A549 (cell line): ENCODE data around the gene SHF. TPM values are rescaled to one million over a fixed set of nuclear protein-coding genes. Genes with fewer than 3 reads are reported as not detected.

Source experiments
- ATAC-seq, 2 experiments: fragments of 200-7000 bp in 1 of 2; fragments of >200 bp in 1 of 2; cut with Nextera tagmentation in 1 of 2; cut with Tn5 transposase in 1 of 2; 3 replicates each; pipeline versions ENCODE4 v1.8.0 to v1.9.1; 2018 to 2020; ENCODE audit warnings: mild to moderate bottlenecking in 1 of 2, moderate library complexity in 1 of 2
- CTCF ChIA-PET: fragments of 300-600 bp; sonication (Branson Sonifier 250); formaldehyde crosslinking; extraction: SDS; loops from one replicate; lab custom pipeline; 2021; ENCODE audit warnings: antibody characterized with exemption, inconsistent platforms; lab: Yijun Ruan, JAX
- POLR2A ChIA-PET: fragments of 350-600 bp; formaldehyde crosslinking; extraction: SDS; loops from one replicate; lab custom pipeline; 2021; ENCODE audit warnings: antibody characterized with exemption, inconsistent platforms; lab: Yijun Ruan, JAX
- DNase-seq, 2 experiments: peaks; one replicate each; pipeline versions ENCODE4 v3.0.0 to v3.0.0-alpha.2; 2011 to 2016; ENCODE audit warnings: low read depth in 1 of 2, low spot score in 1 of 2
- FAIRE-seq: peaks from 2 replicates; lab custom pipeline; 2011; peaks lifted over from hg19 to GRCh38; lab: Jason Lieb, UNC
- H3K27ac ChIP-seq, 2 experiments: fragments of >200 bp; sonication (Bioruptor Twin); formaldehyde crosslinking; 3 replicates each; pipeline ENCODE4 v1.5.1; 2016 to 2017
- H3K4me1 ChIP-seq: fragments of >200 bp; sonication (Bioruptor Twin); formaldehyde crosslinking; 3 replicates; pipeline ENCODE4 v1.6.1; 2016
- H3K4me2 ChIP-seq: fragments of >200 bp; sonication (Bioruptor Twin); formaldehyde crosslinking; 3 replicates; pipeline ENCODE4 v1.6.1; 2016
- H3K4me3 ChIP-seq: fragments of >200 bp; sonication (Bioruptor Twin); formaldehyde crosslinking; 3 replicates; pipeline ENCODE4 v1.5.1; 2016
- H3K9me3 ChIP-seq: fragments of >200 bp; sonication (Bioruptor Twin); formaldehyde crosslinking; 3 replicates; pipeline ENCODE4 v1.6.1; 2016
- CHD4 ChIP-seq: fragments of 200-600 bp; sonication (generic); IDR thresholded peaks from 2 replicates; pipeline ENCODE4 v1.6.1; 2016; ENCODE audit warnings: antibody characterized with exemption, mild to moderate bottlenecking, borderline replicate concordance
- CTCF ChIP-seq: fragments of >200 bp; sonication (Bioruptor Twin); formaldehyde crosslinking; IDR thresholded peaks from 3 replicates; pipeline ENCODE4 v1.5.1; 2016
- E2F6 ChIP-seq: IDR thresholded peaks from 2 replicates; pipeline ENCODE4 v1.6.1; 2012; ENCODE audit warnings: low read depth, borderline replicate concordance
- ELK1 ChIP-seq: fragments of 150-350 bp; IDR thresholded peaks from 2 replicates; pipeline ENCODE4 v1.6.1; 2014; ENCODE audit warnings: low read depth, mild to moderate bottlenecking, low read length
- HEYL ChIP-seq: fragments of 250-450 bp; sonication (Bioruptor Pico); IDR thresholded peaks from 2 replicates; pipeline ENCODE4 v1.8.0; 2021; ENCODE audit warnings: mild to moderate bottlenecking, moderate library complexity
- HOXA7 ChIP-seq: fragments of 250-450 bp; sonication (Bioruptor Pico); IDR thresholded peaks from 2 replicates; pipeline ENCODE4 v1.5.0; 2020; ENCODE audit warnings: mild to moderate bottlenecking, moderate library complexity
- HOXB13 ChIP-seq: fragments of 250-450 bp; sonication (Bioruptor Pico); IDR thresholded peaks from 2 replicates; pipeline ENCODE4 v1.5.0; 2020; ENCODE audit warnings: low read depth, mild to moderate bottlenecking, moderate library complexity
- MAZ ChIP-seq: fragments of 150-350 bp; IDR thresholded peaks from 2 replicates; pipeline ENCODE4 v1.6.1; 2014; ENCODE audit warnings: antibody characterized with exemption, low read depth, low read length, borderline replicate concordance
- NPAS2 ChIP-seq: fragments of 250-450 bp; sonication (Bioruptor Pico); IDR thresholded peaks from 2 replicates; pipeline ENCODE4 v1.8.0; 2022; ENCODE audit warnings: mild to moderate bottlenecking, moderate library complexity, borderline replicate concordance
- NR3C1 ChIP-seq: fragments of >200 bp; sonication (Bioruptor Twin); formaldehyde crosslinking; IDR thresholded peaks from 3 replicates; pipeline ENCODE4 v1.6.1; 2017
- POLR2A ChIP-seq: IDR thresholded peaks from 2 replicates; pipeline ENCODE4 v1.6.1; 2012; ENCODE audit warnings: mild to moderate bottlenecking, low read length
- RARB ChIP-seq: fragments of 250-450 bp; sonication (Bioruptor Pico); IDR thresholded peaks from 2 replicates; pipeline ENCODE4 v1.8.0; 2021; ENCODE audit warnings: mild to moderate bottlenecking, moderate library complexity
- RCOR1 ChIP-seq: fragments of 150-350 bp; IDR thresholded peaks from 2 replicates; pipeline ENCODE4 v1.6.1; 2014; ENCODE audit warnings: antibody characterized with exemption, low read length, low read depth
- RFX5 ChIP-seq: fragments of 450-650 bp; IDR thresholded peaks from 2 replicates; pipeline ENCODE4 v1.7.1; 2014; ENCODE audit warnings: antibody characterized with exemption, mild to moderate bottlenecking, moderate library complexity
- RNF2 ChIP-seq: fragments of 200-600 bp; sonication (generic); IDR thresholded peaks from 2 replicates; pipeline ENCODE4 v1.6.1; 2016; ENCODE audit warnings: low read depth, mild to moderate bottlenecking, antibody characterized with exemption, moderate library complexity, borderline replicate concordance
- SREBF2 ChIP-seq: fragments of 450-650 bp; IDR thresholded peaks from 2 replicates; pipeline ENCODE4 v1.6.1; 2014; ENCODE audit warnings: mild to moderate bottlenecking, moderate library complexity
- TFCP2L1 ChIP-seq: fragments of 250-450 bp; sonication (Bioruptor Pico); IDR thresholded peaks from 2 replicates; pipeline ENCODE4 v1.5.0; 2021; ENCODE audit warnings: mild to moderate bottlenecking
- USF2 ChIP-seq: fragments of 450-650 bp; IDR thresholded peaks from 2 replicates; pipeline ENCODE4 v1.6.1; 2014; ENCODE audit warnings: antibody characterized with exemption
- ZNF302 ChIP-seq: fragments of 250-450 bp; sonication (Bioruptor Pico); IDR thresholded peaks from 2 replicates; pipeline ENCODE4 v1.9.0; 2021; ENCODE audit warnings: inconsistent platforms, mild to moderate bottlenecking, moderate library complexity
- ZSCAN20 ChIP-seq: fragments of 250-450 bp; sonication (Bioruptor Pico); IDR thresholded peaks from 2 replicates; pipeline ENCODE4 v1.8.0; 2022; ENCODE audit warnings: mild to moderate bottlenecking, moderate library complexity
- WGBS: methylation state at CpG from one replicate; pipeline ENCODE4 v1.1.6; 2017; ENCODE audit errors: missing lambda C conversion rate; 5-methylcytosine and 5-hydroxymethylcytosine counted together
- polyA plus RNA-seq, 4 experiments: library from polyadenylated mRNA; depleted of rRNA in 3 of 4; stranded (reverse); fragments of >200 nt; fragmentation: RNase III in 1 of 4; extraction: RNeasy Plus Mini Kit Qiagen cat#74134 plus additional on column Dnase treatment in 1 of 4; gene quantifications; 2 replicates in 3 of 4; 3 replicates in 1 of 4; pipeline ENCODE4 v1.2.3, GENCODE V29; 2011 to 2017
- TF ChIP-seq, protein P1 (sequence below): fragments of 250-450 bp; sonication (Bioruptor Pico); IDR thresholded peaks from 2 replicates; pipeline ENCODE4 v1.5.0; 2021; ENCODE audit warnings: mild to moderate bottlenecking, moderate library complexity, borderline replicate concordance

Gene SHF
- polyA plus RNA-seq, 2 of the 4 experiments (the other 2 are of a cell fraction), result 0.36 to 0.85 TPM

- peak overlapping the region; percentile 86 to 88 for H3K27ac ChIP-seq
Observed at GRCh38 chr15:45198337-45199135, 10.8 kb upstream of the SHF start.

GRCh38 chr15:45197512-45197911, 9.7 kb upstream of the SHF start:
- CTCF ChIA-PET, result interaction anchor here (0.9 to 11.1 kb wide), 8 partner anchors 12 to 174 kb away, joined by 3 to 104 read pairs (median 4); partner anchors contain the start of gene SORD
- WGBS, result 28% methylated on average over 3 of the region's 3 CpGs
- Histone ChIP-seq H3K4me3 (peak overlapping the region; percentile 88), H3K9me3 (no peaks in the 10 kb centered on the region), H3K4me1 (peaks cover 5% of the 10 kb centered on the region; the same call in 2 of the 3 replicates), H3K4me2 (peak overlapping the region; percentile 63), H3K27ac (peak overlapping the region; percentile 61 to 82; a peak in 3 of 6 replicates)
- POLR2A ChIA-PET, result interaction anchor here (1.2 kb wide), 1 partner anchor 79 kb away, joined by 4 read pairs; no protein-coding TSS in a partner anchor
- DNase-seq, result no peak
- TF ChIP-seq RCOR1, result no peak
- no peak for TF ChIP-seq HOXA7
- TF ChIP-seq RFX5, result no peak
- no peak for TF ChIP-seq TFCP2L1 (CRISPR knock-in tag)
- no peak for TF ChIP-seq RNF2
- no peak for TF ChIP-seq ELK1
- TF ChIP-seq USF2, result no peak
- TF ChIP-seq E2F6, result no peak
- no peak for TF ChIP-seq NR3C1
- TF ChIP-seq MAZ, result no peak
- no peak for TF ChIP-seq RARB (CRISPR knock-in tag)
- TF ChIP-seq HOXB13 (CRISPR knock-in tag), result no peak
- TF ChIP-seq CHD4, result no peak
- TF ChIP-seq ZNF302, result no peak
- FAIRE-seq, result no peak
- no peak for ATAC-seq

More at GRCh38 chr15:45198337-45199135, 10.8 kb upstream of the SHF start:
- WGBS, result 1% methylated on average over 27 of the region's 42 CpGs
- FAIRE-seq (no peak), ATAC-seq (peak; percentile 58 to 78), DNase-seq (peak; percentile 62 to 95)
- peaks cover 5% of the 10 kb centered on the region; the same call in 2 of the 3 replicates for H3K4me1 ChIP-seq
- peak overlapping the region; percentile 100 for H3K4me2 ChIP-seq
- POLR2A ChIA-PET, result interaction anchor here (0.7 to 1.2 kb wide), 3 partner anchors 31 to 78 kb away, joined by 3 to 4 read pairs (median 4); no protein-coding TSS in a partner anchor
- TF ChIP-seq POLR2A (peak; percentile 50), ZSCAN20 (no peak), SREBF2 (peak; percentile 80), USF2 (no peak), CTCF (peak; percentile 58), HEYL (no peak), NPAS2 (CRISPR knock-in tag) (no peak)
- TF ChIP-seq, protein P1, sequence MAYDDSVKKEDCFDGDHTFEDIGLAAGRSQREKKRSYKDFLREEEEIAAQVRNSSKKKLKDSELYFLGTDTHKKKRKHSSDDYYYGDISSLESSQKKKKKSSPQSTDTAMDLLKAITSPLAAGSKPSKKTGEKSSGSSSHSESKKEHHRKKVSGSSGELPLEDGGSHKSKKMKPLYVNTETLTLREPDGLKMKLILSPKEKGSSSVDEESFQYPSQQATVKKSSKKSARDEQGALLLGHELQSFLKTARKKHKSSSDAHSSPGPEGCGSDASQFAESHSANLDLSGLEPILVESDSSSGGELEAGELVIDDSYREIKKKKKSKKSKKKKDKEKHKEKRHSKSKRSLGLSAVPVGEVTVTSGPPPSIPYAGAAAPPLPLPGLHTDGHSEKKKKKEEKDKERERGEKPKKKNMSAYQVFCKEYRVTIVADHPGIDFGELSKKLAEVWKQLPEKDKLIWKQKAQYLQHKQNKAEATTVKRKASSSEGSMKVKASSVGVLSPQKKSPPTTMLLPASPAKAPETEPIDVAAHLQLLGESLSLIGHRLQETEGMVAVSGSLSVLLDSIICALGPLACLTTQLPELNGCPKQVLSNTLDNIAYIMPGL (CRISPR knock-in tag), result peak; percentile 74; the same call in 1 of the 2 replicates
- H3K9me3 ChIP-seq, result no peaks in the 10 kb centered on the region
- peak overlapping the region; percentile 88 for H3K4me3 ChIP-seq
- CTCF ChIA-PET, result interaction anchor here (0.9 to 11.1 kb wide), 10 partner anchors 13 to 175 kb away, joined by 3 to 104 read pairs (median 3); partner anchors contain the start of gene SORD
